ENCODE data around the gene WDR27.

GRCh38 chr6:169722362-169723199, 20.8 kb upstream of the WDR27 start:
- no peak for TF ChIP-seq CTCF (IDR thresholded peaks at IDR 0.05; ENCODE audit: borderline replicate concordance, extremely low read depth, low read length, poor library complexity, severe bottlenecking)
- no peak for TF ChIP-seq EZH2 (IDR thresholded peaks at IDR 0.05; ENCODE audit: borderline replicate concordance, low read depth, low read length, severe bottlenecking)

Measured in DND-41 (cell line).